Neural progenitor cell (in vitro differentiated cells): ENCODE data around the gene FARP1.

Experiments
- EZH2 ChIP-seq: fragments of 200-600 bp; sonication (generic); IDR thresholded peaks from 2 replicates; pipeline ENCODE4 v1.6.1; 2017; ENCODE audit warnings: antibody characterized with exemption, mild to moderate bottlenecking, moderate library complexity
- TF ChIP-seq, protein P1 (sequence below): fragments of 200-600 bp; sonication (generic); IDR thresholded peaks from 2 replicates; pipeline ENCODE4 v1.5.1; 2017; ENCODE audit warnings: antibody characterized with exemption, mild to moderate bottlenecking

DNA sequence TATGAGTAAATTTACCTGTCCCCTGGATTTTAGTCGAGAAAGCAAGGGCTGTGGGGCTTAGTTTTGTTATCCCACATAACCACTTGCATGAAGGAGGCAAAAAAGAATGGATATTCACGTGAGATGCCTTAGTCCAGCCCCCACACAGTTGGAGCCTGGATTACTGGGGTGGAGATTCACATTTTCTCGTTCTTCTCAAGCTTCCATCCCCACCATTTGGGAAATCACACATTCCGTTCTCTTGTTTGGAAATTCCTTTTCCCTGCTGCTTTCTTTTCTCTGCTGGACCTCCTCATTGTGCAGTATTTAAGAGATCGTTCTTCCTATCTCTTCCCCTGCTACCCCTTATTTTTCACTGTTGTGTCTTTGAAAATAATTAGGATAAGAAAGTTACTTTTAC lies 45.1 kb upstream of the FARP1 start:
- TF ChIP-seq, protein P1, sequence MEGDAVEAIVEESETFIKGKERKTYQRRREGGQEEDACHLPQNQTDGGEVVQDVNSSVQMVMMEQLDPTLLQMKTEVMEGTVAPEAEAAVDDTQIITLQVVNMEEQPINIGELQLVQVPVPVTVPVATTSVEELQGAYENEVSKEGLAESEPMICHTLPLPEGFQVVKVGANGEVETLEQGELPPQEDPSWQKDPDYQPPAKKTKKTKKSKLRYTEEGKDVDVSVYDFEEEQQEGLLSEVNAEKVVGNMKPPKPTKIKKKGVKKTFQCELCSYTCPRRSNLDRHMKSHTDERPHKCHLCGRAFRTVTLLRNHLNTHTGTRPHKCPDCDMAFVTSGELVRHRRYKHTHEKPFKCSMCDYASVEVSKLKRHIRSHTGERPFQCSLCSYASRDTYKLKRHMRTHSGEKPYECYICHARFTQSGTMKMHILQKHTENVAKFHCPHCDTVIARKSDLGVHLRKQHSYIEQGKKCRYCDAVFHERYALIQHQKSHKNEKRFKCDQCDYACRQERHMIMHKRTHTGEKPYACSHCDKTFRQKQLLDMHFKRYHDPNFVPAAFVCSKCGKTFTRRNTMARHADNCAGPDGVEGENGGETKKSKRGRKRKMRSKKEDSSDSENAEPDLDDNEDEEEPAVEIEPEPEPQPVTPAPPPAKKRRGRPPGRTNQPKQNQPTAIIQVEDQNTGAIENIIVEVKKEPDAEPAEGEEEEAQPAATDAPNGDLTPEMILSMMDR: no peak
- no peak for TF ChIP-seq EZH2
